Activated CD4-positive, CD25-positive, alpha-beta regulatory T cell (primary cell): Measurements from ENCODE around the gene PLEKHH3.
"Not testable (repeated sequence)": the region's sequence is repeated elsewhere in the genome, so short reads cannot be mapped to it uniquely, and the experiment has no call there.

Source experiments
- DNase-seq, 4 experiments: peaks; one replicate each; lab custom pipeline; 2025; lab: John Stamatoyannopoulos, UW

PLEKHH3 gene

GRCh38 chr17:42632949-42633444 is 43.8 kb downstream of the PLEKHH3 start:
- no peak for DNase-seq

DNA sequence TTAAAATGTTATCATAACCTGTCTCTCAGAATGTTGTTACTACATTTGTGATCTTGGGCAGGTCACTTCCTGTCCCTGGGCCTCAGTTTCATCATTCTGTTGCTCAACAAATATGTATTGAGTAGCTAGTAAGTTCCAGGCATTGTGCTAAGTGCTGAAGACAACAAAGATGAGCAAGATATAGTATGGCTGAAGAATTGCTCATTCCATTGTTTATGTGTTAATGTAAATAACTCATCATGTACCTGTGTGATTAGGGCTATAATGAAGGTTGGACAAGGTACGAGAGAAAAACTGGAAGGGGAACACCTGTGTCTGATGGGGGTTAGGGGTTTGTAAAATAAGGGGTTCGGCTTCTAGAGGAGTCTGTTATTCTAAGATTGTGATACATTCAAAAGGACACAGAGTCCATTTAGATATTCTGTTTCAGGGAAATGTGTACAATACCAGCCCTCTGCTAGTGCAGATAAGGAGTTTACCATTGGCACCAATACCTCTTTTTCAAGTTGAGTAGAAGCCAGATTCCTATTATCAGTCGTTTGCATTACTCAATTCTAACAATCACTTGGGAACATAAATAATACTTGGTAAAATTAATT is 47.3 kb downstream of the PLEKHH3 start:
- DNase-seq, result no peak

DNA sequence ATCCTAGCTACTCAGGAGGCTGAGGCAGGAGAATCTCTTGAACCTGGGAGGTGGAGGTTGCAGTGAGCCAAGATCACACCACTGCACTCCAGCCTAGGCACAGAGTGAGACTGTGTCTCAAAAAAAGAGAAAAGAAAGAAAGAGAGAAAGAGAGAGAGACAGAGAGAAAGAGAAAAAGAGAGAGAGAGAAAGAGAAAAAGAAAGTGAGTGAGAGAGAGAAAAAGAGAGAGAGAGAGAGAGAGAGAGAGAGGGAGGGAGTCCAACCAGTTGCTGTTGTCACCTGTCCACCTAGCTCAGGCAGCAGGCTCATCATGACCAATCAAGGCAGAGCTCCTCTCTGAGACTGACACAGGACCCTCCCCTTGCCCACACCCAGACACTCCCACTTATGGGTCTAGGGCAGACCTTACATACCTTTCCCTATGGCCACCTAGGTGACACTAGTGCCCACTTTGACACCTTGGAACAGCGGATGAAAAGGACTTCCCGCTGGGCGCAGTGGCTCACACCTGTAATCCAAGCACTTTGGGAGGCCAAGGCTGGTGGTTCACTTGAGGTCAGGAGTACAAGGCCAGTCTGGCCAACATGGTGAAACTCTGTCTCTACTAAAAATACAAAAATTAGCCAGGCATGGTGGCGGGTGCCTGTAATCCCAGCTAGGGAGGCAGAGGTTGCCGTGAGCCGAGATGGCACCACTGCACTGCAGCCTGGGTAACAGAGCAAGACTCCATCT is 49.6 kb downstream of the PLEKHH3 start:
- DNase-seq, result not testable (repeated sequence)

DNA sequence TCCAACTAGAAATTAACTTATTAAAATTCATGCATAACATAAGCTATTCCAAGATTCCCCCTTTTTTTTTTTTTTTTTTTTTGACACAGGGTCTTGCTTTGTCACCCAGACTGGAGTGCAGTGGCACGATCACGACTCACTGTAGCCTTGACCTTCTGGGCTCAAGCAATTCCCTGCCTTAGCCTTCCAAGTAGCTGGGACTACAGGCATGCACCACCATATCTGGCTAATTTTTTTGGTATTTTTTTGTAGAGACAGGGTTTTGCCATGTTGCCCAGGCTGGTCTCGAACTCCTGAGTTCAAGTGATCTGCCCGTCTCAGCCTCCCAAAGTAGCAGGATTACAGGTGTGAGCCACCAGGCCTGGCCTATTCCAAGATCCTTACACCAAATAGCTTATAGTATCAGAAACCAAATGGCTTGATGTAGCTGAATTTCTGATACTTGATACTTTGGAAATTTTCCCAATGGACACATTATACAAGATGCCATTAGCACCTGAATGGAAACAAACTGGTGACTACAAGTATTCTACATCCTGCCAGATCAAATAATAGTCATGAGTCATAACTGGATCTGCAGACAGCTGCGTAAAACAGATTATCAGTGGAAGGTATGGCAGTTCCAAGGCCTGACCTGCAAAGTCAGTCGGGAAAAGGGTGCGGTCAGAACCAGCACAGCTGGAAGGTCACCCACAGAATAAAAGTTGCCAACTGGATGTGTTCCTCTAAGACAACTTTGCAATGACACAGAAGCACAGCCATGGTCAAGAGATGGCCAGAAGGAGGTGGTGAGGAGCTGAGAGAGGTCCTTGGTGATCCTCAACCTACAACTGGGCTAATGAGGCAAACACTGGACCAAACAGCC is 52.8 kb downstream of the PLEKHH3 start:
- DNase-seq, result no peak

DNA sequence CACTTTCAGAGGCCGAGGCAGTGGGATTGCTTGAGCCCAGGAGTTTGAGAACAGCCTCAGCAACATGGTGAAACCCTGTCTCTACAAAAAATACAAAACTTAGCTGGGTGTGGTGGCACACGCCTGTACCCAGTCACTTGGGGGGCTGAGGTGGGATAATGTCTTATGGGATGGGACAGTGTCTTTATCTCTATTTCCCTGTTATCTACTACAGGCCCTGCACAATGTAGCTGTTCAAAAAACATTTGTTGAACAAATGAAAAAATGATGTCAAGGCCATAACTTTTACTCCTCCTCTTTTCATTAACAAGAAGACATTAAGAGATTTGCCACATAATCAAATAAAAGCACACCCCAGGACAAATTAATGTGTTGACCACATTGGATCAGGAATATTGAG is 53.5 kb downstream of the PLEKHH3 start:
- no peak for DNase-seq

DNA sequence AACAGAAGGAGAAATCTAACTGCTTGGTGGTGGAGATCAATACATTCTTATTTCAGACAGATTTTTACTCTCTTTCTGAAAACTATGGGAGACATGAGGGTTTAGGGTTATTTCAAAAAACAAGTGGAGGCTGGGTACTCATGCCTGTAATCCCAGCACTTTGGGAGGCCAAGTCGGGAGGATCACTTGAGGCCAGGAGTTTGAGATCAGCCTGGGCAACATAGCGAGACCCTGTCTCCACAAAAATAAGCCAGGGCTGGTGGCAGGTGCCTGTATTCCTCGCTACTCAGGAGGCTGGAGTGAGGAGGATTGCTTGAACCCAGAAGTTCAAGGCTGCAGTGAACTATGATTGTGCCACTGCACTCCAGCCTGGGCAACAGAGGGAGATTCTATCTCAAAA is 54.8 kb downstream of the PLEKHH3 start:
- DNase-seq, result not testable (repeated sequence)

DNA sequence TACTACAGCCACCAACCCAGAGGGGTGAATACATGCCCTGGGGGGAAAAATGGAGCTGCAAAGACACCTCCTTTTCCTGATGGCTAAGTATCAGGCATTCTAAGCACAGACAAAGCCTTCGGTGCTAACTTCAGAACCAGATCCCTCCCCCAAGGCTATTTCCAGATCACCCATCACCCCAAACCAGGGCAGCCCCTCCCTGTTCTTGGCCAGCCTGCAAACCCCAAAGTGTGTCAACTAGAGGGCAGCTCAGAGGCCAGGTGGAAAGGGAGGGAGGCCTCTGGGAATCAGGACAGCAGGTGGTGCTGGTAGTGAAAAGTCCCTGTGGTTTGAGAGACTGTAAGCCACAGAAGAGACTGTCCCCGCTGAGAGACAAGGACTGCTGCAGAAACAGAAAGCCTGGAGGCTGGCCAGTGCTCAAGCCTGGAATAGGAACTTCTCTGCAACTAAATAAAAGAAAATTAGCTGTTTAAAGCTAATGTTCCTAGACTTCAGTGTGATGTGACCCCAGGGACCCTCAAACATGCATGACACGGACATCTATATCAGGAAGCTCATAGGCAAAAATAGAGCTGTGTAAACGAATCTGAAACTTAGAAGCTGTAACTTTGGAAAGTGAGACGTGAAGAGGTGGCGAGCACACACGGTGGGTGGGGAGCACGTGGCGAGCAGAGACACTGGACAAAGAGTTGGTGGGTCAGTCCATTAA is 58.2 kb downstream of the PLEKHH3 start:
- DNase-seq, result no peak

DNA sequence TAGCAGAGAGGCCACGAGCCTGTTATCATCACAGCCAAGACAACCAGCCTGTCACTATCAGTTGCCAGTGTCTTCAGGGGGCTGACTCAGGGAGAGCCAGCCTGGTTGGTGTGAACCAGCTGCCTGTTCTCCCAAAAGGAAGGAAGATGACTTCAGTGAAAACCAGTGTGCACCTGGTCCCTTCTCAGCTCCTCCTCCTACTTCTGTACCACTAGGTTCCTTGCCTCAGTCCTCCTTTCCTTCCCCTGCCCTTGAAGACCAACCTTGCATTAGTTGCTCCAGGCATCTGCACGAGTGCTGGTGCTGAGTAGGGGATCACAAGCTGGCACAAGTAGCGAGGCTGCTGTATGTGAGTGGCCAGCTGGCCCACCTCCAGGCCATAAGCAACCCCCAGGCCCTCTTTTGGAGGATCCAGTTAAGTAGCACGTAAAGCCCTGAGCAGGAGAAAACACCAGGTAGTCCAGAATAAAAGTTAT is 58.8 kb downstream of the PLEKHH3 start:
- DNase-seq, result no peak
